HCT116 (cell line): ENCODE results near the gene ARL15.

Source experiments
- CTCF ChIP-seq, 3 experiments: fragments of 200-600 bp in 1 of 3; sonication (generic) in 1 of 3; IDR thresholded peaks in 2 of 3; conservative IDR thresholded peaks in 1 of 3; 2 replicates each; pipeline ENCODE4 v1.5.1; 2012 to 2017; ENCODE audit warnings: low read depth in 2 of 3, low read length in 2 of 3, antibody characterized with exemption in 1 of 3, borderline replicate concordance in 1 of 3, control low read depth in 1 of 3, mild to moderate bottlenecking in 1 of 3, mixed read lengths in 1 of 3, mixed run types in 1 of 3, moderate library complexity in 1 of 3; ENCODE audit not compliant: insufficient read depth in 1 of 3
- EZH2 ChIP-seq: fragments of 200-600 bp; sonication (generic); IDR thresholded peaks from 2 replicates; pipeline ENCODE4 v1.6.1; 2017; ENCODE audit warnings: antibody characterized with exemption, mixed run types
- POLR2A ChIP-seq: IDR thresholded peaks from 2 replicates; pipeline ENCODE4 v1.7.0; 2011; ENCODE audit warnings: borderline replicate concordance; ENCODE audit not compliant: insufficient read depth, insufficient read length; ENCODE audit errors: extremely low read depth
- YY1 ChIP-seq: IDR thresholded peaks from 2 replicates; pipeline ENCODE4 v1.6.1; 2011; ENCODE audit warnings: low read length, low read depth, moderate library complexity, mild to moderate bottlenecking; ENCODE audit not compliant: insufficient replicate concordance; ENCODE audit errors: extremely low read depth

- TF ChIP-seq CTCF (IDR thresholded peaks at IDR 0.05 in 2 of 3, conservative IDR thresholded peaks at IDR 0.05 in 1 of 3; ENCODE audit: borderline replicate concordance in 1 of 3, insufficient read depth in 1 of 3, low read depth in 2 of 3, low read length in 2 of 3) (no peak), EZH2 (no peak), POLR2A (no peak), YY1 (no peak)
Measured at GRCh38 chr5:53834500-53834899, 475.9 kb downstream of the ARL15 start.
